ENCODE results near the gene DROSHA. TPM values are rescaled to one million over a fixed set of nuclear protein-coding genes. Genes with fewer than 3 reads are reported as not detected.

Gene DROSHA
- total and polyA plus RNA-seq, 2 donors (not counting 3 experiments of a cell fraction or from before 2014, with no cell fraction given), result 49.1 to 96.4 TPM

DNA sequence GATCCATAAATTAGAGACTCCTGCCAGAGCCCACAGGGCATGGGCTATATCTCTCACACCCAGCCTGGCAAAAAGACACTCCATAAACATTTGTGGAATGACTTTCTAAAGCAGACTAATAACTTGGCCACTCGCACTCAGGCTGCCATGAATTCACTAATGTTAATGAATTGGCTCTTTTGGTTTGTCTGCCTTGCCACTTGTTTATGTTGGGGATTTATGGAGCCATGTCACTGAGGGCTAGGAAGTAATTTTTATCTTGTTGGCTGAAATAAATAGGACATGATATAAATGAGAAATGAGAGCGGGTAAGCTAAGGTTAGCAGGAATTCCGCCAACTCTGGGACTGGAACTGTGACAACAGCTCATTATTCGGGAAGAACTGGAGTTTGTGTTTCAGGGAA is 55.2 kb downstream of the DROSHA start:
- POLR2A ChIA-PET, result no interaction called here
- Histone ChIP-seq H3K27ac (ENCODE audit: insufficient read depth, low read depth, low read length) (no peak overlapping the region), H3K9ac (replicated peaks; ENCODE audit: extremely low read depth, insufficient read depth, low read length) (no peak overlapping the region), H3K9me3 (replicated peaks; ENCODE audit: control insufficient read depth, insufficient read depth, low read length) (no peaks in the 10 kb centered on the region), H3K9me1 (replicated peaks; ENCODE audit: control insufficient read depth, extremely low read depth, insufficient read depth, low read length) (no peaks in the 10 kb centered on the region), H3K79me2 (ENCODE audit: control insufficient read depth, insufficient read depth, low read length) (no peaks in the 10 kb centered on the region), H3K27me3 (ENCODE audit: control insufficient read depth in 2 of 2, insufficient read depth in 2 of 2, low read length in 2 of 2) (no peaks in the 10 kb centered on the region), H3K4me3 (replicated peaks in 1 of 3; ENCODE audit: insufficient read depth in 1 of 3, low read depth in 1 of 3, low read length in 3 of 3) (no peak overlapping the region), H3K36me3 (ENCODE audit: control insufficient read depth in 2 of 2, extremely low read depth in 1 of 2, insufficient read depth in 2 of 2, low read length in 2 of 2) (peaks cover 0 to 2% of the 10 kb centered on the region in 2 experiments), H2AFZ (ENCODE audit: low read depth, low read length) (no peak overlapping the region), H4K20me1 (replicated peaks; ENCODE audit: control insufficient read depth, extremely low read depth, insufficient read depth, low read length) (no peaks in the 10 kb centered on the region), H3K4me1 (ENCODE audit: control insufficient read depth, extremely low read depth, insufficient read depth, low read length) (no peaks in the 10 kb centered on the region), H3K4me2 (ENCODE audit: insufficient read depth, low read length) (no peak overlapping the region)
- FAIRE-seq, result no peak
- dilution Hi-C loops (cut with MboI; ENCODE audit: extremely low pct_ligation_motif_present, low sequenced_read_pairs), result no loop called here
- no peak for DNase-seq (ENCODE audit: low read depth, low spot score)
- CTCF ChIA-PET, result no interaction called here
- TF ChIP-seq JUN (IDR thresholded peaks at IDR 0.05; ENCODE audit: borderline replicate concordance, insufficient read depth, insufficient read length, low read depth) (no peak), POLR2AphosphoS5 (IDR thresholded peaks at IDR 0.05; ENCODE audit: insufficient read depth, low read depth, low read length) (no peak), GATA2 (IDR thresholded peaks at IDR 0.05; ENCODE audit: insufficient read depth, insufficient read length, low read depth, low read length) (no peak), POLR2A (IDR thresholded peaks at IDR 0.05; ENCODE audit: low read depth, low read length) (no peak), EZH2 (IDR thresholded peaks at IDR 0.05; ENCODE audit: borderline replicate concordance, low read depth, low read length, severe bottlenecking) (no peak), MYC (IDR thresholded peaks at IDR 0.05; ENCODE audit: low read depth, low read length) (no peak), FOS (IDR thresholded peaks at IDR 0.05; ENCODE audit: borderline replicate concordance, insufficient read depth, low read length) (no peak)
- TF ChIP-seq, protein P1, sequence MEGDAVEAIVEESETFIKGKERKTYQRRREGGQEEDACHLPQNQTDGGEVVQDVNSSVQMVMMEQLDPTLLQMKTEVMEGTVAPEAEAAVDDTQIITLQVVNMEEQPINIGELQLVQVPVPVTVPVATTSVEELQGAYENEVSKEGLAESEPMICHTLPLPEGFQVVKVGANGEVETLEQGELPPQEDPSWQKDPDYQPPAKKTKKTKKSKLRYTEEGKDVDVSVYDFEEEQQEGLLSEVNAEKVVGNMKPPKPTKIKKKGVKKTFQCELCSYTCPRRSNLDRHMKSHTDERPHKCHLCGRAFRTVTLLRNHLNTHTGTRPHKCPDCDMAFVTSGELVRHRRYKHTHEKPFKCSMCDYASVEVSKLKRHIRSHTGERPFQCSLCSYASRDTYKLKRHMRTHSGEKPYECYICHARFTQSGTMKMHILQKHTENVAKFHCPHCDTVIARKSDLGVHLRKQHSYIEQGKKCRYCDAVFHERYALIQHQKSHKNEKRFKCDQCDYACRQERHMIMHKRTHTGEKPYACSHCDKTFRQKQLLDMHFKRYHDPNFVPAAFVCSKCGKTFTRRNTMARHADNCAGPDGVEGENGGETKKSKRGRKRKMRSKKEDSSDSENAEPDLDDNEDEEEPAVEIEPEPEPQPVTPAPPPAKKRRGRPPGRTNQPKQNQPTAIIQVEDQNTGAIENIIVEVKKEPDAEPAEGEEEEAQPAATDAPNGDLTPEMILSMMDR (IDR thresholded peaks at IDR 0.05; ENCODE audit: extremely low read depth in 1 of 2, insufficient read depth in 1 of 2, low read depth in 1 of 2, low read length in 2 of 2), result no peak
- TF ChIP-seq, protein P2, sequence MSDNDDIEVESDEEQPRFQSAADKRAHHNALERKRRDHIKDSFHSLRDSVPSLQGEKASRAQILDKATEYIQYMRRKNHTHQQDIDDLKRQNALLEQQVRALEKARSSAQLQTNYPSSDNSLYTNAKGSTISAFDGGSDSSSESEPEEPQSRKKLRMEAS (IDR thresholded peaks at IDR 0.05; ENCODE audit: insufficient read depth, insufficient read length), result no peak
- intact Hi-C loops (cut with micrococcal nuclease), result no loop called here
- BruUV-seq (replicated peaks), result no TSS peak

Data from endothelial cell of umbilical vein (primary cell).